OCI-LY7 (cell line): ENCODE measurements around the gene VPS72. TPM values are rescaled to one million over a fixed set of nuclear protein-coding genes. Genes with fewer than 3 reads are reported as not detected.

ENCODE experiments used
- BruUV-seq: library from RNA; stranded (reverse); fragments of 400-500 nt; replicated peaks from 2 replicates; lab custom pipeline; 2021; lab: Mats Ljungman, UMichigan
- CTCF ChIA-PET: fragments of 300-600 bp; sonication (Branson Sonifier 250); formaldehyde crosslinking; loops from one replicate; lab custom pipeline; 2022; ENCODE audit warnings: antibody characterized with exemption; ENCODE audit not compliant: unreplicated experiment; lab: Charles Lee
- POLR2A ChIA-PET: fragments of 300-600 bp; sonication (Branson Sonifier 250); formaldehyde crosslinking; loops from one replicate; lab custom pipeline; 2022; ENCODE audit warnings: antibody characterized with exemption; lab: Charles Lee
- DNase-seq: peaks from one replicate; pipeline ENCODE4 v3.0.0-alpha.2; 2015; ENCODE audit warnings: low spot score
- H2AFZ ChIP-seq: fragments of 200-600 bp; sonication (generic), shearing (Covaris generic); 2 replicates; pipeline ENCODE4 v1.6.1; 2014; ENCODE audit warnings: mild to moderate bottlenecking, antibody characterized with exemption, low read length, moderate library complexity
- H3K27ac ChIP-seq: fragments of 200-600 bp; sonication (generic); 2 replicates; pipeline ENCODE4 v1.5.1; 2014; ENCODE audit warnings: mixed run types, low read depth, mild to moderate bottlenecking, moderate library complexity, low read length, inconsistent platforms; ENCODE audit not compliant: poor library complexity, severe bottlenecking
- H3K36me3 ChIP-seq: fragments of 200-600 bp; sonication (generic); 2 replicates; pipeline ENCODE4 v1.6.1; 2014; ENCODE audit warnings: mild to moderate bottlenecking, antibody characterized with exemption, low read length, moderate library complexity, mixed read lengths; ENCODE audit not compliant: insufficient read depth
- H3K4me1 ChIP-seq: fragments of 200-600 bp; sonication (generic); 2 replicates; pipeline ENCODE4 v1.5.1; 2014; ENCODE audit warnings: mild to moderate bottlenecking, low read length; ENCODE audit not compliant: insufficient read depth, poor library complexity, severe bottlenecking
- H3K4me2 ChIP-seq: fragments of 200-600 bp; sonication (generic); 2 replicates; pipeline ENCODE4 v1.6.1; 2014; ENCODE audit warnings: mild to moderate bottlenecking, low read length
- H3K4me3 ChIP-seq: fragments of 200-600 bp; sonication (generic); 2 replicates; pipeline ENCODE4 v1.5.1; 2014; ENCODE audit warnings: mild to moderate bottlenecking, low read depth, low read length; ENCODE audit not compliant: poor library complexity, severe bottlenecking
- H3K79me2 ChIP-seq: fragments of 200-600 bp; sonication (generic); 2 replicates; pipeline ENCODE4 v1.6.1; 2016; ENCODE audit warnings: low read depth, mild to moderate bottlenecking, low read length, moderate library complexity, mixed read lengths; ENCODE audit not compliant: insufficient read depth
- H3K9me2 ChIP-seq: fragments of 200-600 bp; sonication (generic); 2 replicates; pipeline ENCODE4 v1.6.1; 2016; ENCODE audit warnings: mild to moderate bottlenecking, low read length, mixed read lengths; ENCODE audit not compliant: insufficient read depth
- H3K9me3 ChIP-seq: fragments of 200-600 bp; sonication (generic); 2 replicates; pipeline ENCODE4 v1.6.1; 2014; ENCODE audit warnings: mild to moderate bottlenecking, mixed run types, low read length, mixed read lengths
- H4K20me1 ChIP-seq: fragments of 200-600 bp; sonication (generic); 2 replicates; pipeline ENCODE4 v1.6.1; 2014; ENCODE audit warnings: mild to moderate bottlenecking, antibody characterized with exemption, low read length, moderate library complexity, mixed read lengths; ENCODE audit not compliant: insufficient read depth
- CTCF ChIP-seq: fragments of 200-600 bp; sonication (generic); conservative IDR thresholded peaks from 2 replicates; pipeline ENCODE4 v1.5.1; 2014; ENCODE audit warnings: mild to moderate bottlenecking, antibody characterized with exemption, low read length, moderate library complexity, mixed read lengths
- EZH2phosphoT487 ChIP-seq: fragments of 200-600 bp; sonication (generic); IDR thresholded peaks from 2 replicates; pipeline ENCODE4 v1.6.1; 2018; ENCODE audit warnings: low read depth, borderline replicate concordance, mild to moderate bottlenecking, mixed run types, antibody characterized with exemption, low read length, moderate library complexity, mixed read lengths
- intact Hi-C: fragments of 100-400 bp; cut with micrococcal nuclease; formaldehyde crosslinking; loops from one replicate; pipeline ENCODE4 v1.10.0; 2022; ENCODE audit not compliant: unreplicated experiment
- total RNA-seq, 2 experiments: library from RNA; depleted of rRNA in 1 of 2; stranded (reverse); fragments of >200 nt in 1 of 2; shearing (Covaris generic) in 1 of 2; gene quantifications; 2 replicates each; pipeline ENCODE4 v1.2.3, GENCODE V29; 2014 to 2022

VPS72 gene
- total RNA-seq, 2 experiments from 2014 or later: 51.1 to 54.3 TPM

GRCh38 chr1:151130987-151131586 is 58.9 kb downstream of the VPS72 start:
- H3K79me2 ChIP-seq: no peaks in the 10 kb centered on the region
- intact Hi-C loops: no loop called here
- H3K9me2 ChIP-seq: no peaks in the 10 kb centered on the region
- H3K27ac ChIP-seq: no peak overlapping the region
- H3K4me1 ChIP-seq: no peaks in the 10 kb centered on the region
- H3K36me3 ChIP-seq: no peaks in the 10 kb centered on the region
- TF ChIP-seq CTCF (no peak), EZH2phosphoT487 (no peak)
- CTCF ChIA-PET: no interaction called here
- POLR2A ChIA-PET: no interaction called here
- no peak overlapping the region for H3K4me3 ChIP-seq
- no peak overlapping the region for H2AFZ ChIP-seq
- no peak for DNase-seq
- no peaks in the 10 kb centered on the region for H4K20me1 ChIP-seq
- H3K4me2 ChIP-seq: no peak overlapping the region
- H3K9me3 ChIP-seq: no peaks in the 10 kb centered on the region
- no TSS peak for BruUV-seq

- Histone ChIP-seq H3K9me3 (no peaks in the 10 kb centered on the region), H3K4me2 (no peak overlapping the region), H3K36me3 (no peaks in the 10 kb centered on the region), H3K79me2 (no peaks in the 10 kb centered on the region), H3K27ac (no peak overlapping the region), H3K4me3 (no peak overlapping the region), H4K20me1 (no peaks in the 10 kb centered on the region), H3K9me2 (no peaks in the 10 kb centered on the region), H2AFZ (no peak overlapping the region), H3K4me1 (no peaks in the 10 kb centered on the region)
- CTCF ChIA-PET: no interaction called here
- DNase-seq: no peak
- intact Hi-C loops: no loop called here
- no TSS peak for BruUV-seq
- POLR2A ChIA-PET: interaction anchor here (0.6 to 1.1 kb wide), 3 partner anchors 29 to 363 kb away, joined by 3 to 8 read pairs (median 4); partner anchors contain the start of gene CTSS
- TF ChIP-seq CTCF: no peak
- no peak for TF ChIP-seq EZH2phosphoT487
These were observed 61.2 kb downstream of the VPS72 start for GRCh38 chr1:151128800-151129199.

Other genes starting within 250 kb of the VPS72 start
- gene CERS2, start 215.4 kb downstream of the VPS72 start, total RNA-seq (2014; rRNA removed; shearing (Covaris generic)): 50.9 and 64.7 TPM in 2 replicates
- gene CERS2, start 215.4 kb downstream of the VPS72 start, total RNA-seq (2022): 92.8 and 96.6 TPM in 2 replicates
- 0.67 and 1.1 TPM in 2 replicates for gene ANXA9, start 207.9 kb downstream of the VPS72 start, total RNA-seq (2014; rRNA removed; shearing (Covaris generic))
- 0.39 and 0.65 TPM in 2 replicates for gene ANXA9, start 207.9 kb downstream of the VPS72 start, total RNA-seq (2022)
- gene MINDY1, start 183.3 kb downstream of the VPS72 start, total RNA-seq (2014; rRNA removed; shearing (Covaris generic)): 3.8 and 8.5 TPM in 2 replicates
- 10.2 and 13.8 TPM in 2 replicates for gene MINDY1, start 183.3 kb downstream of the VPS72 start, total RNA-seq (2022)
- 15.4 and 18.8 TPM in 2 replicates for gene PRUNE1, start 181.7 kb downstream of the VPS72 start, total RNA-seq (2014; rRNA removed; shearing (Covaris generic))
- gene PRUNE1, start 181.7 kb downstream of the VPS72 start, total RNA-seq (2022): 20.4 and 20.8 TPM in 2 replicates
- gene BNIPL, start 153.6 kb downstream of the VPS72 start, total RNA-seq (2014; rRNA removed; shearing (Covaris generic)): 1.6 and 2.1 TPM in 2 replicates
- 0.74 and 3.2 TPM in 2 replicates for gene BNIPL, start 153.6 kb downstream of the VPS72 start, total RNA-seq (2022)
- gene C1orf56, start 142.4 kb downstream of the VPS72 start, total RNA-seq (2014; rRNA removed; shearing (Covaris generic)): 0.54 TPM in 1 of 2 replicates, not detected in the other
- gene C1orf56, start 142.4 kb downstream of the VPS72 start, total RNA-seq (2022): 0.25 TPM in 1 of 2 replicates, not detected in the other
- gene CDC42SE1, start 130.6 kb downstream of the VPS72 start, total RNA-seq (2014; rRNA removed; shearing (Covaris generic)): 44.1 and 48.2 TPM in 2 replicates
- gene CDC42SE1, start 130.6 kb downstream of the VPS72 start, total RNA-seq (2022): 59.5 and 63.3 TPM in 2 replicates
- 4.2 and 4.7 TPM in 2 replicates for gene MLLT11, start 129.8 kb downstream of the VPS72 start, total RNA-seq (2014; rRNA removed; shearing (Covaris generic))
- gene MLLT11, start 129.8 kb downstream of the VPS72 start, total RNA-seq (2022): 4.7 and 4.8 TPM in 2 replicates
- 14.7 and 17.2 TPM in 2 replicates for gene GABPB2, start 119.4 kb downstream of the VPS72 start, total RNA-seq (2014; rRNA removed; shearing (Covaris generic))
- 18.2 and 20.0 TPM in 2 replicates for gene GABPB2, start 119.4 kb downstream of the VPS72 start, total RNA-seq (2022)
- 0.54 and 1.1 TPM in 2 replicates for gene SEMA6C, start 43.6 kb downstream of the VPS72 start, total RNA-seq (2014; rRNA removed; shearing (Covaris generic))
- gene SEMA6C, start 43.6 kb downstream of the VPS72 start, total RNA-seq (2022): 1.9 and 2.0 TPM in 2 replicates
- gene TNFAIP8L2, start 33.5 kb downstream of the VPS72 start, total RNA-seq (2014; rRNA removed; shearing (Covaris generic)): 7.7 and 12.5 TPM in 2 replicates
- gene TNFAIP8L2, start 33.5 kb downstream of the VPS72 start, total RNA-seq (2022): 9.0 and 9.2 TPM in 2 replicates
- 6.2 and 9.2 TPM in 2 replicates for gene LYSMD1, start 24.3 kb downstream of the VPS72 start, total RNA-seq (2014; rRNA removed; shearing (Covaris generic))
- gene LYSMD1, start 24.3 kb downstream of the VPS72 start, total RNA-seq (2022): 3.4 and 3.7 TPM in 2 replicates
- 70.9 and 78.0 TPM in 2 replicates for gene SCNM1, start 24.1 kb downstream of the VPS72 start, total RNA-seq (2014; rRNA removed; shearing (Covaris generic))
- 54.1 and 63.1 TPM in 2 replicates for gene SCNM1, start 24.1 kb downstream of the VPS72 start, total RNA-seq (2022)
- not detected in 2 replicates for gene TMOD4, start 14.2 kb downstream of the VPS72 start, total RNA-seq (2014; rRNA removed; shearing (Covaris generic))
- gene TMOD4, start 14.2 kb downstream of the VPS72 start, total RNA-seq (2022): 1.4 and 2.4 TPM in 2 replicates
- 42.9 and 50.5 TPM in 2 replicates for gene PIP5K1A, start 8.4 kb upstream of the VPS72 start, total RNA-seq (2014; rRNA removed; shearing (Covaris generic))
- gene PIP5K1A, start 8.4 kb upstream of the VPS72 start, total RNA-seq (2022): 75.8 and 85.3 TPM in 2 replicates
- gene PSMD4, start 64.5 kb upstream of the VPS72 start, total RNA-seq (2014; rRNA removed; shearing (Covaris generic)): 118 and 134 TPM in 2 replicates
- gene PSMD4, start 64.5 kb upstream of the VPS72 start, total RNA-seq (2022): 137 and 150 TPM in 2 replicates
- 18.0 and 20.9 TPM in 2 replicates for gene ZNF687, start 92.1 kb upstream of the VPS72 start, total RNA-seq (2014; rRNA removed; shearing (Covaris generic))
- gene ZNF687, start 92.1 kb upstream of the VPS72 start, total RNA-seq (2022): 31.6 and 31.7 TPM in 2 replicates
- gene PI4KB, start 137.2 kb upstream of the VPS72 start, total RNA-seq (2014; rRNA removed; shearing (Covaris generic)): 36.9 and 38.0 TPM in 2 replicates
- 50.6 and 60.4 TPM in 2 replicates for gene PI4KB, start 137.2 kb upstream of the VPS72 start, total RNA-seq (2022)
- gene RFX5, start 157.1 kb upstream of the VPS72 start, total RNA-seq (2014; rRNA removed; shearing (Covaris generic)): 99.7 and 122 TPM in 2 replicates
- 115 and 131 TPM in 2 replicates for gene RFX5, start 157.1 kb upstream of the VPS72 start, total RNA-seq (2022)
- gene SELENBP1, start 182.5 kb upstream of the VPS72 start, total RNA-seq (2014; rRNA removed; shearing (Covaris generic)): not detected in 2 replicates
- gene SELENBP1, start 182.5 kb upstream of the VPS72 start, total RNA-seq (2022): not detected in 2 replicates
- gene PSMB4, start 209.4 kb upstream of the VPS72 start, total RNA-seq (2014; rRNA removed; shearing (Covaris generic)): 230 and 301 TPM in 2 replicates
- gene PSMB4, start 209.4 kb upstream of the VPS72 start, total RNA-seq (2022): 240 and 242 TPM in 2 replicates